ENCODE data around the gene SLC37A3. TPM values are rescaled to one million over a fixed set of nuclear protein-coding genes. Genes with fewer than 3 reads are reported as not detected.

SLC37A3 gene
- total and polyA plus RNA-seq, 2 donors (not counting 3 experiments of a cell fraction or from before 2014, with no cell fraction given), result 32.7 to 59.7 TPM

DNA sequence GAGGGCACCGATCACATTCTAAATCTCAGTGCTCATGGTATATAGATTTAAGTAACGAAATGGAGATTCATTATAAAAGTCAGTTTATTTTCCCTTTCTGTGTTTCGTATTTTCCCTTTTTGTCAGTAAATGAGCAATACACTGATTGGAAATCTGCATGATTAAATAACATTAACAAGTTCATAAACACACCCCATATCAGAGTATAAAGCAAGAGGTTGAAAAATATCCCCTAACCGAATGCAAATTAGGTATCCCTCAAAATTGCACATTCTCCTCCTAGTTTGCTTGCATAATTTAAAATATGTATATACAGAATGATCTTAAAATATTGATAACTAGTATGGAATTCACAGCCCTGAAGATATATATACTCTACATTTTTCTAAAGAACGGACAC is 64.6 kb downstream of the SLC37A3 start:
- Histone ChIP-seq H3K27ac (ENCODE audit: insufficient read depth, low read depth, low read length) (no peak overlapping the region), H4K20me1 (replicated peaks; ENCODE audit: control insufficient read depth, extremely low read depth, insufficient read depth, low read length) (no peaks in the 10 kb centered on the region), H3K4me1 (ENCODE audit: control insufficient read depth, extremely low read depth, insufficient read depth, low read length) (peaks cover 3% of the 10 kb centered on the region), H3K4me3 (replicated peaks in 1 of 3; ENCODE audit: insufficient read depth in 1 of 3, low read depth in 1 of 3, low read length in 3 of 3) (no peak overlapping the region), H3K9me3 (replicated peaks; ENCODE audit: control insufficient read depth, insufficient read depth, low read length) (no peaks in the 10 kb centered on the region), H3K36me3 (ENCODE audit: control insufficient read depth in 2 of 2, extremely low read depth in 1 of 2, insufficient read depth in 2 of 2, low read length in 2 of 2) (peaks cover 0 to 4% of the 10 kb centered on the region in 2 experiments), H3K79me2 (ENCODE audit: control insufficient read depth, insufficient read depth, low read length) (no peaks in the 10 kb centered on the region), H3K4me2 (ENCODE audit: insufficient read depth, low read length) (no peak overlapping the region), H2AFZ (ENCODE audit: low read depth, low read length) (no peak overlapping the region), H3K27me3 (ENCODE audit: control insufficient read depth in 2 of 2, insufficient read depth in 2 of 2, low read length in 2 of 2) (no peaks in the 10 kb centered on the region), H3K9me1 (replicated peaks; ENCODE audit: control insufficient read depth, extremely low read depth, insufficient read depth, low read length) (no peaks in the 10 kb centered on the region), H3K9ac (replicated peaks; ENCODE audit: extremely low read depth, insufficient read depth, low read length) (no peak overlapping the region)
- dilution Hi-C loops (cut with MboI; ENCODE audit: extremely low pct_ligation_motif_present, low sequenced_read_pairs), result no loop called here
- TF ChIP-seq POLR2A (IDR thresholded peaks at IDR 0.05; ENCODE audit: low read depth, low read length) (no peak), MYC (IDR thresholded peaks at IDR 0.05; ENCODE audit: low read depth, low read length) (no peak)
- TF ChIP-seq, protein P1, sequence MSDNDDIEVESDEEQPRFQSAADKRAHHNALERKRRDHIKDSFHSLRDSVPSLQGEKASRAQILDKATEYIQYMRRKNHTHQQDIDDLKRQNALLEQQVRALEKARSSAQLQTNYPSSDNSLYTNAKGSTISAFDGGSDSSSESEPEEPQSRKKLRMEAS (IDR thresholded peaks at IDR 0.05; ENCODE audit: insufficient read depth, insufficient read length), result no peak
- TF ChIP-seq, protein P2, sequence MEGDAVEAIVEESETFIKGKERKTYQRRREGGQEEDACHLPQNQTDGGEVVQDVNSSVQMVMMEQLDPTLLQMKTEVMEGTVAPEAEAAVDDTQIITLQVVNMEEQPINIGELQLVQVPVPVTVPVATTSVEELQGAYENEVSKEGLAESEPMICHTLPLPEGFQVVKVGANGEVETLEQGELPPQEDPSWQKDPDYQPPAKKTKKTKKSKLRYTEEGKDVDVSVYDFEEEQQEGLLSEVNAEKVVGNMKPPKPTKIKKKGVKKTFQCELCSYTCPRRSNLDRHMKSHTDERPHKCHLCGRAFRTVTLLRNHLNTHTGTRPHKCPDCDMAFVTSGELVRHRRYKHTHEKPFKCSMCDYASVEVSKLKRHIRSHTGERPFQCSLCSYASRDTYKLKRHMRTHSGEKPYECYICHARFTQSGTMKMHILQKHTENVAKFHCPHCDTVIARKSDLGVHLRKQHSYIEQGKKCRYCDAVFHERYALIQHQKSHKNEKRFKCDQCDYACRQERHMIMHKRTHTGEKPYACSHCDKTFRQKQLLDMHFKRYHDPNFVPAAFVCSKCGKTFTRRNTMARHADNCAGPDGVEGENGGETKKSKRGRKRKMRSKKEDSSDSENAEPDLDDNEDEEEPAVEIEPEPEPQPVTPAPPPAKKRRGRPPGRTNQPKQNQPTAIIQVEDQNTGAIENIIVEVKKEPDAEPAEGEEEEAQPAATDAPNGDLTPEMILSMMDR (IDR thresholded peaks at IDR 0.05; ENCODE audit: extremely low read depth in 1 of 2, insufficient read depth in 1 of 2, low read depth in 1 of 2, low read length in 2 of 2), result no peak
- no peak for DNase-seq (ENCODE audit: low read depth, low spot score)
- no peak for FAIRE-seq
- no TSS peak for BruUV-seq (replicated peaks)
- intact Hi-C loops (cut with micrococcal nuclease), result no loop called here
- POLR2A ChIA-PET, result no interaction called here
- CTCF ChIA-PET, result interaction anchor here (1.8 kb wide), 1 partner anchor 9 kb away, joined by 3 read pairs; no protein-coding TSS in a partner anchor

DNA sequence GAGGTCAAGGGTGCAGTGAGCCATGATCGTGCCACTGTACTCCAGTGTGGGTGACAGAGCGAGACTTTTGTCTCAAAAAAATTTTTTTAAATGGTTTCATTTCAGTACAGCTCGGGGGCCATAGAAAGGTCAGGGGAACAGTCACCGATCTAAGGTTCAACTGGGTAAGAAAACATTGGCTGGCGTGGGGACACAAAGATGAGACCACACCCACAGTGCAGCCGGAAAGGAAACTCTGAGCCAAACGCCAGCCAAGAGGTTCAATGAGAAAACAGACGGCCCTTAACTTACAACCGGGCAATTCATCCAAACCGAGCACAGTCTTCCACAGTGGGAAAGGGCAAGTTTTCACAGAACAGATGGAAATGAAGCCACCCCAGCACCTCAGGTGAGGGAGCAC is 65.1 kb downstream of the SLC37A3 start:
- Histone ChIP-seq H3K9ac (replicated peaks; ENCODE audit: extremely low read depth, insufficient read depth, low read length) (no peak overlapping the region), H2AFZ (ENCODE audit: low read depth, low read length) (no peak overlapping the region), H3K27me3 (ENCODE audit: control insufficient read depth in 2 of 2, insufficient read depth in 2 of 2, low read length in 2 of 2) (no peaks in the 10 kb centered on the region), H3K4me3 (replicated peaks in 1 of 3; ENCODE audit: insufficient read depth in 1 of 3, low read depth in 1 of 3, low read length in 3 of 3) (no peak overlapping the region), H3K9me3 (replicated peaks; ENCODE audit: control insufficient read depth, insufficient read depth, low read length) (no peaks in the 10 kb centered on the region), H3K9me1 (replicated peaks; ENCODE audit: control insufficient read depth, extremely low read depth, insufficient read depth, low read length) (no peaks in the 10 kb centered on the region), H3K4me2 (ENCODE audit: insufficient read depth, low read length) (no peak overlapping the region), H3K4me1 (ENCODE audit: control insufficient read depth, extremely low read depth, insufficient read depth, low read length) (peaks cover 3% of the 10 kb centered on the region), H4K20me1 (replicated peaks; ENCODE audit: control insufficient read depth, extremely low read depth, insufficient read depth, low read length) (no peaks in the 10 kb centered on the region), H3K79me2 (ENCODE audit: control insufficient read depth, insufficient read depth, low read length) (no peaks in the 10 kb centered on the region), H3K27ac (ENCODE audit: insufficient read depth, low read depth, low read length) (no peak overlapping the region), H3K36me3 (ENCODE audit: control insufficient read depth in 2 of 2, extremely low read depth in 1 of 2, insufficient read depth in 2 of 2, low read length in 2 of 2) (peaks cover 0 to 4% of the 10 kb centered on the region in 2 experiments)
- DNase-seq (ENCODE audit: low read depth, low spot score) (peak; percentile 21), FAIRE-seq (peak; percentile 68)
- POLR2A ChIA-PET, result no interaction called here
- dilution Hi-C loops (cut with MboI; ENCODE audit: extremely low pct_ligation_motif_present, low sequenced_read_pairs) (no loop called here), intact Hi-C loops (cut with micrococcal nuclease) (no loop called here)
- no TSS peak for BruUV-seq (replicated peaks)
- CTCF ChIA-PET, result no interaction called here
- TF ChIP-seq, protein P2 (IDR thresholded peaks at IDR 0.05; ENCODE audit: extremely low read depth in 1 of 2, insufficient read depth in 1 of 2, low read depth in 1 of 2, low read length in 2 of 2), result no peak
- TF ChIP-seq, protein P1 (IDR thresholded peaks at IDR 0.05; ENCODE audit: insufficient read depth, insufficient read length), result no peak
- TF ChIP-seq POLR2A (IDR thresholded peaks at IDR 0.05; ENCODE audit: low read depth, low read length) (no peak), POLR2AphosphoS5 (IDR thresholded peaks at IDR 0.05; ENCODE audit: insufficient read depth, low read depth, low read length) (no peak), GATA2 (IDR thresholded peaks at IDR 0.05; ENCODE audit: insufficient read depth, insufficient read length, low read depth, low read length) (no peak), JUN (IDR thresholded peaks at IDR 0.05; ENCODE audit: borderline replicate concordance, insufficient read depth, insufficient read length, low read depth) (no peak), FOS (IDR thresholded peaks at IDR 0.05; ENCODE audit: borderline replicate concordance, insufficient read depth, low read length) (no peak), EZH2 (IDR thresholded peaks at IDR 0.05; ENCODE audit: borderline replicate concordance, low read depth, low read length, severe bottlenecking) (no peak)
